Measurements from ENCODE around the gene LEMD1.

- TF ChIP-seq CTCF (IDR thresholded peaks at IDR 0.05) = no peak
- no peak for TF ChIP-seq POLR2A (IDR thresholded peaks at IDR 0.05)
- no peak for TF ChIP-seq POLR2AphosphoS5 (IDR thresholded peaks at IDR 0.05; ENCODE audit: insufficient read depth in 1 of 2, low read depth in 1 of 2)
These were observed 82.1 kb downstream of the LEMD1 start for GRCh38 chr1:205339717-205340116.

Data from vagina (tissue), 2 donors.